ENCODE data around the gene TPD52L1.
A peak's percentile ranks its signal among the peaks of the same experiment; 100 is the strongest.
"Not testable (repeated sequence)": the region's sequence is repeated elsewhere in the genome, so short reads cannot be mapped to it uniquely, and the experiment has no call there.

Gene TPD52L1

DNA sequence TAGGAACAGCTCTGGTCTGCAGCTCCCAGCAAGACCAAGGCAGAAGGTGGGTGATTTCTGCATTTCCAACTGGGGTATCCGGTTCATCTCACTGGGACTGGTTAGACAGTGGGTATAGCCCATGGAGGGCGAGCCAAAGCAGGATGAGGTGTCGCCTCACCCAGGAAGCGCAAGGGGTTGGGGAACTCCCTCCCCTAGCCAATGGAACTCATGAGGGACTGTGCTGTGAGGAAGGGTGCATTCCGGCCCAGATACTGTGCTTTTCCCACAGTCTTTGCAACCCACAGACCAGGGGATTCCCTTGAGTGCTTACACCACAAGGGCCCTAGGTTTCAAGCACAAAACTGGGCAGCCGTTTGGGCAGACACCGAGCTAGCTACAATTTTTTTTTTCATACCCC, 126.4 kb downstream of the TPD52L1 start:
- no peak for DNase-seq

DNA sequence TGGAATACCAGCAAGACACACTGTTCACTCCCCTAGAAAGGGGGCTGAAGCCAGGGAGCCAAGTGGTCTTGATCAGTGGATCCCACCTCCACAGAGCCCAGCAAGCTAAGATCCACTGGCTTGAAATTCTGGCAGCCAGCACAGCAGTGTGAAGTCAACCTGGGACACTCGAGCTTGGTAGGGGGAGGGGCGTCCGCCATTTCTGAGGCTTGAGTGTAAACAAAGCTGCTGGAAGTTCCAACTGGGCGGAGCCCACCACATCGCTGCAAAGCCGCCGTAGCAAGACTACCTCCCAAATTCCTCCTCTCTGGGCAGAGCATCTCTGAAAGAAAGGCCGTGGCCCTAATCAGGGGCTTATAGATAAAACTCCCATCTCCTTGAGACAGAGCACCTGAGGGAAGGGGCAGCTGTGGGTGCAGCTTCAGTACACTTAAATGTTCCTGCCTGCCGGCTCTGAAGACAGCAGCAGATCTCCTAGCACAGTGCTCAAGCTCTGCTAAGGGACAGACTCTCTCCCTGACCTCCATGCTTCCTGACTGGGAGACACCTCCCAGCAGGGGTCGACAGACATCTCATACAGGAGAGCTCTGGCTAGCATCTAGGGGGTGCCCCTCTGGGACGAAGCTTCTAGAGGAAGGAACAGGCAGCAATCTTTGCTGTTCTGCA, 126.9 kb downstream of the TPD52L1 start:
- not testable (repeated sequence) for DNase-seq

DNA sequence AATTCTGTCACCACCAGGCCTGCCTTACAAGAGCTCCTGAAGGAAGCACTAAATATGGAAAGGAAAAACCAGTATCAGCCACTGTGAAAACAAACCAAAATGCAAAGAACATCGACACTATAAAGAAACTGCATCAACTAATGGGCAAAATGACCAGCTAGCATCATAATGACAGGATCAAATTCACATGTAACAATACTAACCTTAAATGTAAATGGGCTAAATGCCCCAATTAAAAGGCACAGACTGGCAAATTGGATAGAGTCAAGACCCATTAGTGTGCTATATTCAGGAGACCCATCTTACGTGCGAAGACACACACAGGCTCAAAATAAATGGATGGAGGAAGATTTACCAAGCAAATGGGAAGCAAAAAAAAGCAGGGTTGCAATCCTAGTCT, 128.9 kb downstream of the TPD52L1 start:
- DNase-seq, result not testable (repeated sequence)

DNA sequence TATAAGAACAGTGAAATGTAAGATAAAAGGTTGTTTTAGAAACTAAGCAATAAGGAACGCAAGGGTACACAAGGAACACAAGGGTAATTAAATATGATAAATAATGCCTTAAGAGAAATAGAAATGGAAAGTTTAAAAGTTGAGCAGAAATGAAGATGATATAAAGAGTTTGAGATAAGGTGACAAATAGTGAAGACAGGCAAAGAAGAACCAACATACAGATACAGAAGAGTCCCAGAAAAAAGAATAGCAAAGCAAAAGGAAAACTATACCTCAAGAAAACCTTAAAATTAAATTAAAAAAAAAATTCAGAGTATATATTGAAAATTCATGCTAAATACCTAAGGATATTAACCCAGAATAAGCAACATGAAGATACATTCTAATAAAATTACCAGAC, 131.8 kb downstream of the TPD52L1 start:
- no peak for DNase-seq

DNA sequence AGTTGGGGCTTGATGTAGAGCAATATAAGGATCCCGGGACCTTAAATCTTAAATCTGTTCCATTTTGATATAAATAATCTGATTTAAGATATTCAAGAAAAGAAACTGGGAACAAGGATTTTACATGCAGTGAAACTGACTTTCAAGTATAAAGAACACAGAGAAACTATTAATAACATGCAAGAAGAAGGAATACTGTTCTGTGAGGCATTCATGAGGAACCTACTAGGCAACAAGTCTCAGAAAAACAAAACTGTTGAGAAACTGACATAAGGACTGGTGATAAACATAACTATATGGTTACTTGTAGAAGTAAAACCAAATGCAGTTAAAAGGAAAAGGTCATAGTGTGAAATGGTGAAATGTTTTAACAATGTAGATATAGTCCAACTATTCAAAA, 132.4 kb downstream of the TPD52L1 start:
- no peak for DNase-seq

DNA sequence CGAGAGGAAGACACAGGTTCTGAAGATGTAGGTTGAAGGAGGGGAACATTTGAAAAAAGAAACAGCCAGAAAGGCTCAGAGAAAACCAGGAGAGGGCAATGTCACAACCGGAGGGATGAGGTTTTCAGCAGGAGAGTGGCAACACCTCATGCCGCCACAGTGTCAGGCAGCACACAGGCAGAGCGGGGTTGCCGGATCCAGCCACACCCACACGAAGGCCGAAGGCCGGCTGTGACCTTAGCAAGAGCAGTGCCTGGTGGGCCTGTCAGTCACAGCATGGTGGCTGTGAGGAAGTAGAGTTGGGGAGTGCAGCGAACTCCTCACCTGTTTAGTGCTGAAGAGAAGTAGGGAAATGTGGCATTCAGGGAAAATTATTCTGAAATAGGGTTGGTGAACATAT, 134.1 kb downstream of the TPD52L1 start:
- DNase-seq, result no peak

DNA sequence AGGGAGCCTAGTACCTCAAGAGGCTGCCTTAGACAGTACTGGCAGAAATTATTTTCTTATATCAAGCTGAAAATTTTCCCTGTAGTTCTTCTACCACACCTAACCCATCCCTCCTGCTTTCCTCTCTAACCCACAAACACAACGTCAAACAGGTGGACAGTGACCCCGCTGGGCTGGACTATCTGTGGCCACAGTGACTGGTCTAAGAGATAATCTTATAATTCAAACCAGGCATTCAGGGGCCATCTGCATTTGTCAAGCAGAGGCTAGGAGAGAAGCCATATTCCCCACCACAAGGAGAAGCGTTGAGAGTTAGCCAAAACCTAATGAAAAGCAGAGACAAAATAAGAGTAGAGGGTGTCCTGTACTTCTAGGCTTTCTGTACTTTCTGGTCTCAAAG, 140.0 kb downstream of the TPD52L1 start:
- no peak for DNase-seq

DNA sequence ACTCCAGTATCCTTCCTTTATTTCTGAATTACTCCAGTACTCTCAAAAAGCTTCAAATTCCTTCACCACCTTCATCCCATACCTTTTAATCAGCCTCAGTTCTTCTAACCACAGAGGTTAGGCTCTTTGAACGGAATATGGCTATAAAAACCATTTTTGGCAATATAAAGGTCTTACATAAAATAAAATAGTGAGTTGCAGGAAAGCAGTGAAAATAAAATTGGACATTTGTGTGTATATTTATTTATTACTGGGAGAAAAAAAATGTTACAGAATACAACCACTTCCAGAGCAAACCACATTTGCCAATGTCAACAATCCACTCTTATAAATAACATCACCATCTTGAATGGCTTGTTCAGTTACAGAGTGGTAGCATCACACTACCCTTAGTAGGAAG, 140.5 kb downstream of the TPD52L1 start:
- no peak for DNase-seq

DNA sequence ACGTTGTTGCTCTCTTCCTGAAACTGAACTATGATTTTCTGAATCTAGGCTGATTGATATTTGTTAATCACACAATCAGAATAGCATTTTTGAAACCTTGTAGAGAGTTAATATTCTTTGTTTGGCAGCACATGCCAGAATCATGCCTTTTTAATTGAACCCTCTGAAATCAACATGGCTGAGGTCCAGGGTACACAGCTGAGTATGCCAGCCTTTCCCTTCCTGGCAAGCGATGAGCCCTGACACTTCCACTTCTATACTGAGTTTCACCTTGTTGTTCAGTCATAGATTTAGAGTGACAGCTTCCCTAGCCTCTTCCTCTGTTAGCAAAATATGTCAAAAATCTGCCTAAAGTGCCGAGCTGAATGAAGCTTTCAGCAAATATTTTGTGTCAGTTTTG, 141.4 kb downstream of the TPD52L1 start:
- peak; percentile 56 for DNase-seq

DNA sequence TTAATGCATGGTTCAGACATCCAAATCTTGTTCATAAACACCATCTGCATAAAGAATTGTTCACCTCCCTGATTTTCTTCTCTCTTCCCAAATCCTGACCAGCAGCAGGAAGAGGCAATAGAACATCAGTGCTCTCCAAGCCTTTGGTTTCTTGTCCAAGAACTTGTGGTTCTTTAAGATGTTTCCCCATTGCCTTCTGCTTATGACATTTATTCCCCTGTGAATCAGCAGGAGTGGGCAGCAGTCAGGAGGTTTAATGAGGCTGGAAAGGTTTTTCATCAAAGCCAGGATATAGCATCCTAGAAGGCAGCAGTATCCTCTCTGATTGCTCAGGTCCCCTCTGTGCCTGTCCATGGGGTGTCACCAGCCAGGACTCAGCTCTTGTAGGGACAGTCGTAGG, 142.9 kb downstream of the TPD52L1 start:
- peak; percentile 40 for DNase-seq

DNA sequence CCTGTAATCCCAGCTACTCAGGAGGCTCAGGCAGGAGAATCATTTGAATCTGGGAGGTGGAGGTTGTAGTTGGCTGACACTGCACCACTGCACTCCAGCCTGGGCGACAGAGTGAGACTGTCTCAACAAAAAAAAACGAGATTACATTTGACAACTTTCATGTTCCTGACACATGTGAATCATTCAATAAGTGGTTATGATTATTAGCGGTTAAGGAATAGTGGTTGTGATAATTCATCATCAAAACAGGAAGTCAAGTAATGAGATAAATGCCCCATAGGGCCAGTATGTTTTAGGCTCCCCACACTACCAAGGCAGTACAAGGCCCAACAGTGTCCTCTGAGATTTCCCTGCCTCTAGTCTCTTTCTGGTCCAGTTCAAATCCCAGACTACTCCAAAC, 145.7 kb downstream of the TPD52L1 start:
- DNase-seq, result no peak

DNA sequence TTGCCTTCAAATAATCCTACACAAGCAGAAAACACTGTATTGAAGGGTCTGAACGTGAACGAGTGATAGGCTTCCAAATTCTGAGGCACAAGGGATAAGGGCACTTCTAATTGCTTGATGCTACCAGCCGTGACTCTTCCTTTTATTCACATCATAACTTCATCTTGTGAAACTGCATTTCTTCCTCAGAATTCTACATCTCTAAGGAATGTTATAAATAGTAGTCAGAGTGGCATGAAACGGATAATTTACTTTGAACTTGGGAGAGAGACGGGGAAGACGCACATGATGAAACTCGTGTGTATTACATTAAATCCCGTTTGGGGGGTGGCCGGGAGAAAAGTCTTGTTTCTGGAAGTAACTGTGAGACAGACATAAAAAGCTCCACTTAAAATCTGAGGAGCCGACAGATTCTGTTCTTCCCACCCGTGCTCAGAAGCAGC, 147.4 kb downstream of the TPD52L1 start:
- DNase-seq, result no peak

DNA sequence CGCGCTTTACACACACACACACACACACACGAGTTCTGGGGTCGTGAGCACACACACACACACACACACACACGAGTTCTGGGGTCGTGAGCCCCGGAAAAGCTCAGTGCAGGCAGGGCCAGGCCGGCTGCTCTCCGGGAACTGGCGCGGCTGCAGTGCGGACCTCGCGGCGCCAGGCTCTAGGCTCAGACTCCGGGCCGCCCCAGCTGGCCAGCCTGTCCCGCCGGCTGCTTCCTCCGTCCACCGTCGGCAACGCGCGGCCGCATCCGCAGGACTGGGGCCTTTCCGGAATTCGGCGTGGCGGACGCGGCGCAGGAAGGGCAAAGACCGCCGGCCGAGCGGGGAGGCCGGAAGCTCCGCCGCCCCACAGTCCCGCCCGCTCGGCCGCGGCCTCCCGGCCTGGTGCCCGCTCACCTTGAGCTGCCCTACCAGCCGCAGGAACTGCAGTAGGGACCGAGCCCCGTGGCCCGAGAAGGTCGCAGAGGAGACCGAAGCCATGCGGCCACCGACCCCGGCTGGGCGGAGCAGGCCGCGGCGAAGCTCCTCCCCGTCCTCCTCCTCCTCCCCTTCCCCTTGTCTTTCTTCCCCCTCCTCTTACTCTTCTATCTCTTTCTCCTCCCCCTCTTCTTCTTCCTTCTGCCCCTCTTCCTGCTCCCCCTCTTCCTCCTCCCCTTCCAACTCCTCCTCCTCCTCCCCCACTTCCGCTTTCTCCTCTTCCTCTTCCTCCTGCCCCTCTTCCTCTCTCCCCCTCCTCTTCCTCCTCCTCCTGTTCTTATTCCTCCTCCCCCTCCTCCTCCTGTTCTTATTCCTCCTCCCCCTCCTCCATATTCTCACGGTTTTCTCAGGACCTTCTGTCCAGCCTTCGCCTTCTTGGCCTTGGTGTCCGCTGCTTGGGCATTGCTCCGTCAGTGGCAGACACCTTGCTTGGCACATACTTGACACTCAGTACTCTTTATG, 148.1 kb downstream of the TPD52L1 start, which contains the start of gene HDDC2:
TSS of gene HDDC2 (minus strand) at position 533 of the 957 bp plus-strand sequence. CDS start at position 498, 35 bp downstream.
- DNase-seq, result peak; percentile 7

DNA sequence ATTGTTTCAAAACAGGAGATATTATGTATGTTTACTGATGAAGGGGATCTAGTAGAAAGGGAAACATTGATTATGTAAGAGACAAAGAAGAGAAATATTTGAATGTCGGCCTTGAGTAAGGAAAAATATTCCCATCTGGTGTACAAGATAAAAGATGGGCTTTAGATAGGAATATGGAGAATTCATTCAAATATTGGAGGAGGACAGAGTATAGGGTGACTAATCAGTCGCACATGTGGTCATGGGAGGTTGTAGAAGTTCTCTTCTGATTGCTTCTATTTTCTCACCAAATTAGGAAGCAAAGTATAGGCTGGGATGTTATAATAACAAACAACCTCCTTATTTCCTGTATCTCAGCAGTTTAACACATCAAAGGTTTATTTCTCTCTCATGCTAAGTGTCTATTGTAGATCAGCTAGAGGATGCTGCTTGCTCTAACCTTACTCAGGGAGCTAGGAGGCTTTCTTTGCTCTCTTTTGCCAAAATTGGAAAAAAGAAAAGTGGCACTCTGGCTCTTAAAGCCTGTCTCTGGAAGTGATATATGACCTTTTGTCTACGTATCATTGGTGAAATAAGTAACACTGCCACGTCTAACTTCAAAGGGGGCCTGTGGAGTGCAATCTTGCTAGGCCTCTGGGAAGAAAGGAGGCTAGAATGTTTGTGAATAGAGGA, 149.4 kb downstream of the TPD52L1 start:
- no peak for DNase-seq

DNA sequence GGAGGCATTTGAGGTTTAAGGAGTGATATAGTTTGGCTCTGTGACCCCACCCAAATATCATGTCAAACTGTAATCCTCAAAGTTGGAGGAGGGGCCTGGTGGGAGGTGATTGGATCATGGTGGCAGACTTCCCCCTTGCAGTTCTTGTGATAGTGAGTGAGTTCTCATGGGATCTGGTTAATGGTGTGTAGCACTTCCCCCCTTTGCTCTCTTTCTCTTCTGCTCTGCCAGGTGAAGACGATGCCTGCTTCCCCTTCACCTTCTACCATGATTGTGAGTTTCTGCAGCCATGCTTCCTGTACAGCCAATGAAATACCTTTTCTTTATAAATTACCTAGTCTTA, 149.9 kb downstream of the TPD52L1 start:
- no peak for DNase-seq

DNA sequence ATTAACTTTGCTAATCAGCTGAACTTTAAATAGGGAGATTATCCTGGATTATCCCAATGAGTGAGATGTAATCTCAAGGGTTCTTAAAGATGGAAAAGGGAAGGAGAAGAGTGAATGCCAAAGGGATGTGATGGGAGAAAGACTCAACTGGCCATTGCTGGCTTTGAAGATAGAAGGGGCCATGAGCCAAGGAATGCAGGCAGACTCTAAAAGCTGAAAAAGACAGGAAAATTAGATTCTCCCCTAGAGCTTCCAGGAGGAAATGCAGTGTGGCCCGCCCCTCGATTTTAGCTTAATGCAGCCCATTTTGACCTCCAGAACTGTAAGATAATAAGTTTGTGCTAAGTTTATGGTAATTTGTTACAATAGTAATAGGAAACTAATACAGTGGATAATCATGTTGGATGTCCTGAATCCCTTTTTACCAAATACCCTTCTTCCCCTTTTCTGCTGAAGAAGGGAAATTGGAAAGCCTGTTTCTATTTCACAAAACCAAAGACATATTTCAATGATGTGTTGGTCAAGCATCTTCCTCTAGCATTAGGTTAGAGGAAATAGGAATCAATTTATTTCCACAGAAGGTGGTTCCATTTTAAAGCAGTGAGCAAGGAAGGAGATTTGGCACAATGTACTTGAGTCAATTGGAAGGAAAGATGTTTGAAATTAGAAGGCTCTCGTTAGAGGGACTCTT, 151.5 kb downstream of the TPD52L1 start:
- DNase-seq, result no peak

DNA sequence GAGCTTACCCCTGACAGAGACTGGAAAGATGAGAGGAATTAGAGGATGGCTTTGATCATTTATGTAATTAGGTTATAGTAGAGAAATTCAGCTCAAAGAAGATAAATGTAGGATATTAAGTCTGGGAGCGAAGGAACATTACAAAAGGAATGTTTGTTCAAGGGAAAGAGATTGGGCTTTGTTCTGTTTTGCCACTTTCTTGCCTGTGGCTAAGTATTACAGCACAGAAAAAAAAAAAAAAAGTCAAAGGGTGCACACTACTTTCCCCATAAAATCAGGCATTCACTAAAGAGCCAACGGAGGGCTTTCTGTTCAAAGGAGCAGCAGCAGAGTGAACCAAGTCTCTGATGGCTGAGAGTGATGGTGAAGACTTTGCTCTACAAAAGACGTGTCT, 153.2 kb downstream of the TPD52L1 start:
- no peak for DNase-seq

DNA sequence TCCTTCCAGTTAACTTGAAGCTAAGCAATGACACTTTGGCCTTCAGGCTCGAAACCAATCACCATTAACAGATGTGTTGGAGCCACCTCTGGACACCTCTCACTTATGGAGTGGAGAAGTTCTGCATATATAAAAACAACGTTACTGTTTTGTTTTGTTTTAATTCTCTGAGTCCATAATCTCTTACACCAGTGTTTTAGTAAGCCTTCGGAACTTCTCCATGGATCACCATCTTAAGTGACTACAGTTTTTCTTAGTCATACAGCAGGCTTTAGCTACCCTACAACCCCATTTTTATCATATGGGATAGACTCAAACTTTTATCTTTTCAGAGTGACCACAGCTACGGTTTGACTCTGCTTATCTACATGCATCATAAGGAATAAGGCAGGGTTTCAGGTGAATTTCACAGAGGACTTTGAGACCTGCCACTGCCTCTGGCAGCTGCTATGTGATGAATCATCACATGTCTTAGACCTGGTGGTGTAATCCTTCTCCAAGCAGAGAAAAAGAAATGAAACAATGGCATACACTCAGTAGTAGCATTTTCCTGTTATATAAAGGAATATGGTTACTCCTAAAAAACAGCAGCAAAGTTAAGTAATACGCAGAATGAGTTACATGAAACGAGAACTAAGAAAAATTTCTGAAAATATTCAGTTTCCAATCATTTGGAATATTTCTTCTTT, 153.7 kb downstream of the TPD52L1 start:
- DNase-seq, result no peak

DNA sequence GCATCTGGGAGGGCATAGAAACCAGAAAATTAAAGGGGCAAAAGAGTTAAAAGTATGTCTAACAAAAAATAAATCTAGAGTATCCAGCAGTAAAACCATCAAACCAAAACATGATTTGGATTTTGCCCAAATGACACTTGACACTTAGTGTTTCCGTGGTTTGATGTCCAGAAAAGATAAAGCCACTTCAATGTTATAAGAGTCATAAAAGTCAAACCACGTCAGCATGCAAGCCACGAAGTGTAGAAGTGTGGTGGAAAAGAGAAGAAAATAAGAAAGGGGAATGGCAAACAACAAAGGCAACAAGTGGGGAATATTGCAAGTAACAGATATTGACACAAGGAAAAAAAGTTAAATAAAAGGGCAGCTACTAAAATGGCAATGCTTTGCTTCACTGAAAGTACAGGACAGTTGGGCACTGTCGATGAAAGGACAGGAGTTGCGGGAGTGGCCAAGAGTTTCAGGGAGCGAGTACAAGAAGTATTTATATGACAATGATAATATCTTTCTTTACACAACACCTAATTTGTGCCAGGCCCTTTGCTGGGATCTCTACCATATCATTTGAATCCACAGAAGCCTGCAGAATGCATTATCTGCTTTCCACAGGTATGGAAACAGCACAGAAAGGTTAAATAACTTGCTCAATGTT, 154.5 kb downstream of the TPD52L1 start:
- no peak for DNase-seq

DNA sequence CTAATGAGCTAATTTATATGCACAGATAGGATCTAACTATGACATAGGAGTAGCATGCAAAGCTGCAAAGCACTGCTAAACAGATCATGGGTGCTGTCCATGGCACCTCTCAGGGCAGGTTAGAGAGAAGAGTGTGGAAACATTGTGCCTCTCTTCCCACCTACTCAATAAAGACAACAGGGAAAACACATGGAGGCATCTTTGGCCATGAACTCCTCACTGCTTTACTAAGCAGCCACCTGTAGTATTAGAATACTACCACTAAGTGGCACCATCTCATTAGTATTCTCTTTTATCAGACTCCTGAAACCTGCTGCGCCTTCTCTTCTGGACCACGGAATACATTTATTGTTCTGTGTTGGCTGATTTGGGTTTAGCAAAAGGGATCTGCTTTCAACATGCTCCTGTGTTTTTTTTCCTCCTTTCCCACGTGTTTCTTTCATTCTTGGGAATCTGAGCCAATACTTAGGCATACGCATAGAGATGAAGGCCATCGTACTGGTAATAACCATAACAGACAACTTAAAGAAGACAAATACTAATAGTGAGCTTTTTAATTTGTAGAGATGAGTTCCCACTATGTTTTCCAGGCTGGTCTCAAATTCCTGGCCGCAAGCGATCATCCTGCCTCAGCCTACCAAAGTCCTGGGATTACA, 157.5 kb downstream of the TPD52L1 start:
- peak; percentile 26 for DNase-seq

DNA sequence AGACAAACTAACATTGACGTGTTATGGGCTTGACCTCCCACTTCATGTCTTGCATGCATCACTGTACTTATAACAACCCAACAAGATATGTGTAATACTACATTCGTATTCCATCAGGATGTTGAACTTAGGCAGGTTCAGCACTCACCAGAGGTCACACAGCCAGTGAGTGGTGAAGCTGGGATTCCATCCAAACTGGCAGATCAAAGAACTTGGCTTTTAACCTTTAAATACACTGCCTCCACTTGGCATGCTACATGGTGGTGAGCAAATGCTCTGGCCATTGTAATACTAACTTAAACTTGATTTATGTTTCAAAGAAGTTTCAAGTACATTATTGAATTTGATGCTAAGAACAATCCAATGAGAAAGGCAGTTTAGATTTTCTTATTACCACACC, 158.9 kb downstream of the TPD52L1 start:
- no peak for DNase-seq
